ENCODE measurements around the gene SIN3B. TPM values are rescaled to one million over a fixed set of nuclear protein-coding genes. Genes with fewer than 3 reads are reported as not detected.
"Not testable (repeated sequence)": the region's sequence is repeated elsewhere in the genome, so short reads cannot be mapped to it uniquely, and the experiment has no call there.

The SIN3B gene
- total RNA-seq, 2 donors from 2014 or later = 15.4 to 17.9 TPM

DNA sequence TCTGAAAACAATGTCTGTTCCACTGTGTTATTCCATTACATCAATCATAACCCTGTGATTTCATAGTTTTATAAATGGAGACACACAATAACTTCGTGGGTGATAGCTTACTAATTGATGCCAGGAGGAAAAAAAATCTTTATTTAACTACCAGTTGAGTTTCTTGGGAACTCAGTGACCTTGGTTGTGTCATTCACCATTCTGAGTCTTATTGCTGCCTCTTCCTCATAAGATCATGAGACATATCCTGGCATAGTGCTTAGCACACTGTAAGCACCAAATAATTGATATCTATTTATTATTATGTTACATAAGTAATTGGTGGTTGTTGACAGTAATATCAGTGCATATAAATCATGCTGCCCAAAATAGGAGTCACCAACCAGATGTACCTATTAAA is 39.1 kb upstream of the SIN3B start:
- Histone ChIP-seq H3K36me3 (no peaks in the 10 kb centered on the region), H3K4me1 (no peaks in the 10 kb centered on the region), H3K4me3 (no peak overlapping the region), H3K27me3 (no peaks in the 10 kb centered on the region), H3K9me3 (peaks cover 11 to 33% of the 10 kb centered on the region in 2 donors), H3K27ac (no peak overlapping the region)
- DNase-seq (ENCODE audit: low spot score) = no peak
- TF ChIP-seq, protein P1, sequence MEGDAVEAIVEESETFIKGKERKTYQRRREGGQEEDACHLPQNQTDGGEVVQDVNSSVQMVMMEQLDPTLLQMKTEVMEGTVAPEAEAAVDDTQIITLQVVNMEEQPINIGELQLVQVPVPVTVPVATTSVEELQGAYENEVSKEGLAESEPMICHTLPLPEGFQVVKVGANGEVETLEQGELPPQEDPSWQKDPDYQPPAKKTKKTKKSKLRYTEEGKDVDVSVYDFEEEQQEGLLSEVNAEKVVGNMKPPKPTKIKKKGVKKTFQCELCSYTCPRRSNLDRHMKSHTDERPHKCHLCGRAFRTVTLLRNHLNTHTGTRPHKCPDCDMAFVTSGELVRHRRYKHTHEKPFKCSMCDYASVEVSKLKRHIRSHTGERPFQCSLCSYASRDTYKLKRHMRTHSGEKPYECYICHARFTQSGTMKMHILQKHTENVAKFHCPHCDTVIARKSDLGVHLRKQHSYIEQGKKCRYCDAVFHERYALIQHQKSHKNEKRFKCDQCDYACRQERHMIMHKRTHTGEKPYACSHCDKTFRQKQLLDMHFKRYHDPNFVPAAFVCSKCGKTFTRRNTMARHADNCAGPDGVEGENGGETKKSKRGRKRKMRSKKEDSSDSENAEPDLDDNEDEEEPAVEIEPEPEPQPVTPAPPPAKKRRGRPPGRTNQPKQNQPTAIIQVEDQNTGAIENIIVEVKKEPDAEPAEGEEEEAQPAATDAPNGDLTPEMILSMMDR (IDR thresholded peaks at IDR 0.05) = no peak

- TF ChIP-seq, protein P1 (IDR thresholded peaks at IDR 0.05) = no peak
- Histone ChIP-seq H3K9me3 (peaks cover 11 to 45% of the 10 kb centered on the region in 2 donors), H3K4me3 (no peak overlapping the region), H3K27ac (no peak overlapping the region), H3K27me3 (no peaks in the 10 kb centered on the region), H3K4me1 (no peaks in the 10 kb centered on the region), H3K36me3 (no peaks in the 10 kb centered on the region)
- no peak for DNase-seq (ENCODE audit: low spot score)
Measured at GRCh38 chr19:16791942-16792341, 37.3 kb upstream of the SIN3B start.

GRCh38 chr19:16794456-16795441 is 34.4 kb upstream of the SIN3B start:
- TF ChIP-seq, protein P1 (IDR thresholded peaks at IDR 0.05) = no peak
- Histone ChIP-seq H3K27ac (no peak overlapping the region), H3K4me3 (no peak overlapping the region), H3K4me1 (no peaks in the 10 kb centered on the region), H3K9me3 (peaks cover 0 to 28% of the 10 kb centered on the region in 2 donors), H3K36me3 (no peaks in the 10 kb centered on the region), H3K27me3 (no peaks in the 10 kb centered on the region)
- no peak for DNase-seq (ENCODE audit: low spot score)

DNA sequence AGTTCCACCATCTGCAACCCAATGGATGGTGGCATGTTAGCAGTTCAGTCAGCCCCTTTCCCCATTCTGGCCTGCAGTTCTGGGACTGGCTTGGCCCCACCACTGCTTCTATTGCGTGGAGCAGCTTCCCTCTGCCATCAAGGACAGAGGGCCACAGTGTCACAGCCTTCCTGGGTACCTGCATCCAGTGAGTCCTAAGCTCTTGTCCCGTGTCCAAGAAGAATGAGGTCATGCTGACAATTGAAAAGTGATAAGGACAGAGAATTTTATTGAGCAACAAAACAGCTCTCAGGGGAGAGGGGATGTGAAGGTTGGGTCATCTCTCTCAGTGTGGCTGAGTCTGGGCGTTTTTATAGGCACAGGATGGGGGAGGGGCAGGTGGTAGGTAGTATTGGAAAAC is 33.5 kb upstream of the SIN3B start:
- DNase-seq (ENCODE audit: low spot score) = no peak
- no peaks in the 10 kb centered on the region for H3K36me3 ChIP-seq
- no peak overlapping the region for H3K4me3 ChIP-seq
- no peaks in the 10 kb centered on the region for H3K4me1 ChIP-seq
- no peaks in the 10 kb centered on the region for H3K27me3 ChIP-seq
- peaks cover 0 to 19% of the 10 kb centered on the region in 2 donors for H3K9me3 ChIP-seq
- TF ChIP-seq, protein P1 (IDR thresholded peaks at IDR 0.05) = no peak
- no peak overlapping the region for H3K27ac ChIP-seq

DNA sequence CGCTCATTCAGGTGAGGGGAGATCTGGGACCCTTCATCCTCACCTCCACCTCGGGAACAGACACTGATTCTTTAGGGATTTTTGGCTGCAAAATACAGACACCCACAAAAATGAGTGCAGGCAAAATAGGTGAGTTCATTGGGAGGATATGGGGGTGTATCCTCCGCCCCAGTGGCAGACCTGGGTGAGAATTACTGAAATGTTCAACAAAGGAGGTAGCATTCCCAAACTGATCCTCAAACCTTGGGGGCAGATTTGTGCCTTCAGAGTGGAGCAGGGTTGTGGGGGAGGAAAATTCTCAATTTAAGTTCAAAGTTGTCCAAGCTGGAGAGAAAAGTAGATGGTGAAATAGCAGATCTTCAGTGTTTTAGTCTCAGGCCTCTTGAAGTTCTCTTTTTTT is 31.3 kb upstream of the SIN3B start:
- DNase-seq (ENCODE audit: low spot score) = no peak
- peaks cover 0 to 12% of the 10 kb centered on the region in 2 donors for H3K9me3 ChIP-seq
- H3K27me3 ChIP-seq = no peaks in the 10 kb centered on the region
- no peaks in the 10 kb centered on the region for H3K4me1 ChIP-seq
- TF ChIP-seq, protein P1 (IDR thresholded peaks at IDR 0.05) = no peak
- no peak overlapping the region for H3K27ac ChIP-seq
- no peaks in the 10 kb centered on the region for H3K36me3 ChIP-seq
- H3K4me3 ChIP-seq = no peak overlapping the region

GRCh38 chr19:16798326-16798725 is 30.9 kb upstream of the SIN3B start:
- DNase-seq (ENCODE audit: low spot score); H3K27me3 ChIP-seq; H3K4me3 ChIP-seq; H3K27ac ChIP-seq; H3K4me1 ChIP-seq; H3K36me3 ChIP-seq: not testable (repeated sequence)
- peaks cover 0 to 12% of the 10 kb centered on the region in 2 donors for H3K9me3 ChIP-seq
